Fibroblast of the aortic adventitia (primary cell): ENCODE results near the gene CELF4. TPM values are rescaled to one million over a fixed set of nuclear protein-coding genes. Genes with fewer than 3 reads are reported as not detected.
A peak's percentile ranks its signal among the peaks of the same experiment; 100 is the strongest.

ENCODE experiments used
- DNase-seq: peaks from one replicate; pipeline ENCODE4 v3.0.0-alpha.2; 2010; ENCODE audit warnings: low read depth
- H3K4me3 ChIP-seq: 2 replicates; pipeline ENCODE4 v1.5.1; 2011; ENCODE audit warnings: low read depth, mild to moderate bottlenecking, control low read depth, low read length, moderate library complexity
- total RNA-seq: library from RNA; depleted of rRNA; stranded (reverse); fragments of >200 nt; gene quantifications from 2 replicates; pipeline ENCODE4 v1.2.3, GENCODE V29; 2012; ENCODE audit warnings: low replicate concordance
- TF ChIP-seq, protein P1 (sequence below): IDR thresholded peaks from 2 replicates; pipeline ENCODE4 v1.5.1; 2011; ENCODE audit warnings: mild to moderate bottlenecking, low read length, control low read depth, inconsistent platforms; ENCODE audit not compliant: insufficient read depth

CELF4 gene
- total RNA-seq, 1 donor = not detected

DNA sequence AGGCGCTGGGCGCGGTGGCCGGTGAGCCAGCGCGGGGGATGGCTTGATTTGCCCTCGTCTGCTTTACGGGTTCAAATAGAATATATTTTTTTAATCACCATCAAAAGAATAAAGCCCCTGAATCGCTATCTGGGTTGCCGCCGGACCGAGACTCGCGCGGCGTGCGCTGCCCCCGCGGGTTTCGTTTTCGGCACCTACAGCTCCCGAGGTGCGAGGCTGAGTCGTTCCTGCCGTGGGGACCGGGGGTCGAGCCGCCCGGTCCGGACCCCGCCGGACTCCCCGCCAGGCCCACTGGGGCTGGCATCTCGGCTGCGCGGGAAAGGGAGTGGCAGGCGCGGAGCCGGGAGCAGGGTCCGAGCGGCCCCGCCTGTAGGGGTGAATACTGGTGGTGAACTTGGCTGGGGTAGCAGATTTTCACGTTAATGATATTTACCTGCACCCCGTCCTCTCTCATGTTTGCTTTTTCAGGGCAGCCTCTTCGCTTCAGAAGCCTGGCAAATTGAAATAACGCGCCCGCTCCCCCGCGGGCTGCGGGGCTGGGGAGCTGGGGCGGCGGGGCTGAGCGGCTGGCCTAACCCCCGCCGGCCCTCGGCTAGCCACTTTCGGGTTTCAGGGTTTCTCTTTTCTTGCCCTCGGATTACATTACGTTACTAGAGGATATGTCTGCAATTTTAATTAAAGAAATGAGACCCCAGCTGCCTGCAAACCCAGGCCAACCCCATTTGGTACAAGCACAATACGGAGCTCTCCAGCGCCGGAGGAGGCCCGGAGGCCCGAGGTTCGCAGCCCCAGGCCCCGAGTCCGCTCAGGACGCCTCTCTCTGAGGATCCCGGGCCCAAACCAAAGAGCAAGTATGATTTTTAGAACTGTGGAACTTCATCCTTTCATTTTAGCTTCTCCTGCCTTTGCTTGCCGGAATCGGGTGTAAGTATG lies 1.7 kb upstream of the CELF4 start:
- H3K4me3 ChIP-seq = peak overlapping the region; percentile 46
- TF ChIP-seq, protein P1, sequence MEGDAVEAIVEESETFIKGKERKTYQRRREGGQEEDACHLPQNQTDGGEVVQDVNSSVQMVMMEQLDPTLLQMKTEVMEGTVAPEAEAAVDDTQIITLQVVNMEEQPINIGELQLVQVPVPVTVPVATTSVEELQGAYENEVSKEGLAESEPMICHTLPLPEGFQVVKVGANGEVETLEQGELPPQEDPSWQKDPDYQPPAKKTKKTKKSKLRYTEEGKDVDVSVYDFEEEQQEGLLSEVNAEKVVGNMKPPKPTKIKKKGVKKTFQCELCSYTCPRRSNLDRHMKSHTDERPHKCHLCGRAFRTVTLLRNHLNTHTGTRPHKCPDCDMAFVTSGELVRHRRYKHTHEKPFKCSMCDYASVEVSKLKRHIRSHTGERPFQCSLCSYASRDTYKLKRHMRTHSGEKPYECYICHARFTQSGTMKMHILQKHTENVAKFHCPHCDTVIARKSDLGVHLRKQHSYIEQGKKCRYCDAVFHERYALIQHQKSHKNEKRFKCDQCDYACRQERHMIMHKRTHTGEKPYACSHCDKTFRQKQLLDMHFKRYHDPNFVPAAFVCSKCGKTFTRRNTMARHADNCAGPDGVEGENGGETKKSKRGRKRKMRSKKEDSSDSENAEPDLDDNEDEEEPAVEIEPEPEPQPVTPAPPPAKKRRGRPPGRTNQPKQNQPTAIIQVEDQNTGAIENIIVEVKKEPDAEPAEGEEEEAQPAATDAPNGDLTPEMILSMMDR = no peak
- DNase-seq = no peak

DNA sequence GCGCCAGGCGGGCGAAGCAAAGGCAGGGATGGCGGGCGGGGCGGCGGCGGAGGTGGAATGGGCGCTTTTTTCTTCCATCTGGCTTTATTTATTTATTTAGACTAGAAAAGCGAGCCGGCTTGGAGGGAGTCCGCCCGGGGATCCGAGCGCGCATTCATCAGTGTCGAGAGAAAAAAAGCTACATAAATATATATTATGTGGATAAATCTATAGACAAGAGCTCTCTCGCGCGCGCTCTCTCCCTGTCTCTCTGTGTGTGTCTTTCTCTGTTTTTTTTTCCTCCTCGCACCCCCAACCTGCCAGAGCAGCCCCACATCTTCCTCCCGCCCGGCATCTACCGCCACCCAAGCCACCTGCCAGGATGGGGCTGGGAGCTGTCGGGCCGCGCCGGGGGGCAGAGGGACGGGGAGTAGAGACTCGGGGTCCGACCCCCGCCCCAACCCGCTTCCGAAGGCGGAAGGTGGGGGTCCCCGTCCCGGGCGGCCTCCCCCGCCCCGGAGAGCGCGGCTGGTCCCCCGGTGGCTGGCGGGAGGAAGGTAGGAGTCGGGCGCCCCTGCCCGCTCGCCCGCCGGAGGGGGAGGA lies 972 bp upstream of the CELF4 start:
- H3K4me3 ChIP-seq = peak overlapping the region; percentile 46
- no peak for DNase-seq
- TF ChIP-seq, protein P1 = no peak

DNA sequence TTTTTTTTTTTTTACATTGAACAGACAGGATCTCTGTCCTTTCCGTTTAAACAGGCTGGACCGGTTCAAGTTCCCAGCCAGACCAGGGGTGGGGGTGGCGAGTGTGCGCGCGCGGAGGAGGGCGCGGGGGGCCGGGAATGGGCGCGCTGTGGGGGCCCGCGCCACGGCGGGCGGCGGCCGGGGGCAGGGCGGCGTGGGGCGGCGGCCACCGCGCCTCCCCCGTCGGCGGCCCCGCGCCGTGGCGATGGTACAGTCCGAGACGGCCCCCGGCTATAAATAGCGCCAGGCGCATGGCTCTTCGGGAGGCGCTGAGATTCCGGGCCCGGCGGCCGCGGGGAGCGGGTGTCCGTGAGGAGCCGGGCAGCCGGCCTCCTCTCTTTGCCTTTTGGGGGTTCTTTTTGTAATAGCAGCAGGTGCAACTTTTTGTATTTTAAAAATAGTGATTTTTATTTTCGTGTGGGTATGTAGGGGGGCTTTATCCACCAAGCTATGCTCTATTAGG lies 430 bp upstream of the CELF4 start:
- peak overlapping the region; percentile 31 for H3K4me3 ChIP-seq
- DNase-seq = peak; percentile 31

DNA sequence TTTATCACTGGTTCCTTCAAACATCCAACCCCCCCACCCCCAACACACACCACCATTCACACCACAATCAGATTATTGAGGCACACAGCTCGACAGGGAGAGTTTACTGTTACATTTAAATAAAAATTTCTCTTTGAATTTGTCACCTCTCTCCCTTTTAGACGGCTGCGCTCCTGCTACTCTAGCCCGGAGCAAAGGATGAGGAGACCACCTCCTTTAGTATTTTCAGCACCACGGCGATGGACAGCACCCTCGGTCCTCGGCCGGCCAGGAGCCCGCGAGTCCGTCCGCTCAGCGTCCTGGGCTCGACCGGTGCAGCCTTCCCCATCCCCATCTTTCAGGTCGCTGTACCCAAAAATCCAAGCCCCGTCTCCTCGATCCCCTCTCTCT lies 892 bp downstream of the CELF4 start:
- TF ChIP-seq, protein P1 = no peak
- H3K4me3 ChIP-seq = no peak overlapping the region
- peak; percentile 29 for DNase-seq

More for the DNA sequence above, 430 bp upstream of the CELF4 start:
- TF ChIP-seq, protein P1 = no peak

DNA sequence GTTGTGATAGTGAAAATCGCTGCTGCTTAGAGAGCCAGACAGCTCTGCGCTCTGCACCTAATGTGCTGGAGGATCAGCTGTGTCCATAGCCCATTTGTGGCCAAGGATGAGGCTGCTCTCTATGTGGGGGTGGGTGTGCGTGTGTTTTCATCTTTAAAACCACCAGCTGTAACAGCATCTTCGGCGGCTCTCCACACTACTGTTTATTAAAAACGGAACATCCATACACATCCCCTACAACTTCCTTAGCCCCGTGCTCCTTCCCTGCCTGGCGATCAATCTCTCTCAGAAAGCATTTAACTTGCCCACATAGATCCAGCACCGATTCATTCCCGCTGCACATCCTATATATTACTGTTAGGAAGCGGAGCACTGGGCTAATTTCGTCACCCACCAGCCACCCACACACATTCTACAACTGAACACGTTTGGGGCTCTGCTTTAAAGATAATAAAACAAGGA lies 1.6 kb downstream of the CELF4 start:
- DNase-seq = no peak
- TF ChIP-seq, protein P1 = no peak
- no peak overlapping the region for H3K4me3 ChIP-seq

DNA sequence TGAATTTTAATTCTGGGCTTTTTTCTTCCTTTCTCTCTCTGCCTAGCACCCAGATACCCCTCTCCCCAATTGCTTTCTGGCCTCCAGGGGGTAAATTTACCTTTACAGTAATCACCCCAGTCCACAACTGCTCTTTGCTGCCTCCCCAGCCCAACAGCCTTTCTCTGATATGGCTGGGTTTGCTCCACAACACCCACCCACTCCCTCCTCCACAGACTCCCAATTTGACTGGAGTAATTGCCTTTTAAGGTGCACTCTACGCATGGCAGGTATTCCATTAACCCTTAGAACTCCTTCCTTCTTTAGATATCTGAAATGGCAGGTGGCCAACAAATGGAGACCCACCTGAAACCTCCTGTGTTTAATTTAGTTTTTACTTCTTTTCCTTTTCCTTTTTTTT lies 3.6 kb downstream of the CELF4 start:
- no peak overlapping the region for H3K4me3 ChIP-seq
- TF ChIP-seq, protein P1 = no peak
- no peak for DNase-seq
